ENCODE results near the gene RTCA.

DNA sequence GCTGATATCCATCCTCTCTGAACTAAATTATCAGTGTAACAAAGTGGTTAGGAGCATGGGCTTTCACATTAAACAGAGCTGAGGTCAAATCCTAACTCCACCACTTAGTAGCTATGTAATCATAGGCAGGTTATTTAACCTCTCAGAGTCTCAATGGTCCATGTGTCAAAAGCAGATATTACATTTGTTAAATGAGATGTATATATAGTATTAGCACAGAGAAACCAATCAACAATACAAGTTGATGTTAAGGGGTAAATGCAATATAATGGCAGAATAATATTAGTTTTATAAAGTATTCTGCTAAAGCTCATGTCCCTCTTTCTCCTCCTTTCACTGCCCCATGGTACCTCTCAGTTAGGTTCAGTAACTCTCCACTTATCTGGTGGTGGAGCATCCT lies 43.6 kb upstream of the RTCA start:
- TF ChIP-seq EZH2phosphoT487 (IDR thresholded peaks at IDR 0.05; ENCODE audit: borderline replicate concordance, low read length), result no peak
- no peak for TF ChIP-seq CTCF (conservative IDR thresholded peaks at IDR 0.05; ENCODE audit: low read depth, low read length)
- no peak for TF ChIP-seq EZH2 (IDR thresholded peaks at IDR 0.05; ENCODE audit: low read length, unreplicated experiment)

All from PC-3 (cell line).